AG04450 (cell line): ENCODE results near the gene SLC22A23. TPM values are rescaled to one million over a fixed set of nuclear protein-coding genes. Genes with fewer than 3 reads are reported as not detected.

Experiments
- CTCF ChIA-PET: fragments of 300-600, 350-600 bp; formaldehyde crosslinking; extraction: SDS; loops from one replicate; lab custom pipeline; 2022; ENCODE audit warnings: antibody characterized with exemption, inconsistent platforms; lab: Charles Lee
- POLR2A ChIA-PET: fragments of 350-600 bp; formaldehyde crosslinking; extraction: SDS; loops from one replicate; lab custom pipeline; 2021; ENCODE audit warnings: antibody characterized with exemption, inconsistent platforms; lab: Yijun Ruan, JAX
- DNase-seq: peaks from one replicate; pipeline ENCODE4 v3.0.0-alpha.2; 2011; ENCODE audit warnings: low read depth, low spot score
- H3K27ac ChIP-seq: one replicate; pipeline ENCODE4 v1.5.1; 2012; ENCODE audit warnings: low read depth, low read length, control low read depth
- H3K27me3 ChIP-seq: one replicate; pipeline ENCODE4 v1.6.0; 2012; ENCODE audit warnings: low read length; ENCODE audit not compliant: control insufficient read depth, insufficient read depth
- H3K4me3 ChIP-seq: 2 replicates; pipeline ENCODE4 v1.5.1; 2011; ENCODE audit warnings: mild to moderate bottlenecking, low read depth, low read length, control low read depth
- H3K9me3 ChIP-seq: 2 replicates; pipeline ENCODE4 v1.5.1; 2012; ENCODE audit warnings: low read length; ENCODE audit not compliant: control insufficient read depth, insufficient read depth
- polyA plus RNA-seq: library from polyadenylated mRNA; depleted of rRNA; stranded (reverse); fragments of >200 nt; gene quantifications from 2 replicates; pipeline ENCODE4 v1.2.3, GENCODE V29; 2011
- TF ChIP-seq, protein P1 (sequence below): IDR thresholded peaks from 2 replicates; pipeline ENCODE4 v1.5.1; 2011; ENCODE audit warnings: low read depth, low read length, control low read depth, inconsistent platforms

SLC22A23 gene
- polyA plus RNA-seq, 1 experiment = not detected

DNA sequence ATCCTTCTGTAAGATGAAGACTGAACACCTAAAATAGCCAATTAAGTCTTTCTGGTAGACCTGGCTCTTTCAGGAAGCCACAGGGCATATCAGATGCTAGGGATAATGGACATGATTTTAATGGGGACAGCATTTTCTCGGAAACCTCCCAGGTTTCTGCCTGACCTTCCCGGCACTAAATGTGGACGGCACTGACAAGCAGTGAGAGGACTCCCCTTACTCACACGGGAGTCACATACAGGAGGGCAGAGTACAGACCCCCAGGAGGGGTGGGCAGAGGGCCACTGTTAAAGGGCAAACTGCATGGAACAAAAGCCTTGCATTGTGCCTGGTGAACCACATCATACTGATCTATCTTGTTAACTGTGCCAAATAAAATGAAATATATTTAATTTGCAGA lies 178.2 kb downstream of the SLC22A23 start:
- Histone ChIP-seq H3K27ac (no peak overlapping the region), H3K4me3 (no peak overlapping the region), H3K27me3 (no peaks in the 10 kb centered on the region), H3K9me3 (no peaks in the 10 kb centered on the region)
- no peak for DNase-seq
- ChIA-PET CTCF (interaction anchor here (0.6 to 3.9 kb wide), 12 partner anchors 11 to 768 kb away, joined by 3 to 78 read pairs (median 4); no protein-coding TSS in a partner anchor), POLR2A (no interaction called here)
- TF ChIP-seq, protein P1, sequence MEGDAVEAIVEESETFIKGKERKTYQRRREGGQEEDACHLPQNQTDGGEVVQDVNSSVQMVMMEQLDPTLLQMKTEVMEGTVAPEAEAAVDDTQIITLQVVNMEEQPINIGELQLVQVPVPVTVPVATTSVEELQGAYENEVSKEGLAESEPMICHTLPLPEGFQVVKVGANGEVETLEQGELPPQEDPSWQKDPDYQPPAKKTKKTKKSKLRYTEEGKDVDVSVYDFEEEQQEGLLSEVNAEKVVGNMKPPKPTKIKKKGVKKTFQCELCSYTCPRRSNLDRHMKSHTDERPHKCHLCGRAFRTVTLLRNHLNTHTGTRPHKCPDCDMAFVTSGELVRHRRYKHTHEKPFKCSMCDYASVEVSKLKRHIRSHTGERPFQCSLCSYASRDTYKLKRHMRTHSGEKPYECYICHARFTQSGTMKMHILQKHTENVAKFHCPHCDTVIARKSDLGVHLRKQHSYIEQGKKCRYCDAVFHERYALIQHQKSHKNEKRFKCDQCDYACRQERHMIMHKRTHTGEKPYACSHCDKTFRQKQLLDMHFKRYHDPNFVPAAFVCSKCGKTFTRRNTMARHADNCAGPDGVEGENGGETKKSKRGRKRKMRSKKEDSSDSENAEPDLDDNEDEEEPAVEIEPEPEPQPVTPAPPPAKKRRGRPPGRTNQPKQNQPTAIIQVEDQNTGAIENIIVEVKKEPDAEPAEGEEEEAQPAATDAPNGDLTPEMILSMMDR = no peak

DNA sequence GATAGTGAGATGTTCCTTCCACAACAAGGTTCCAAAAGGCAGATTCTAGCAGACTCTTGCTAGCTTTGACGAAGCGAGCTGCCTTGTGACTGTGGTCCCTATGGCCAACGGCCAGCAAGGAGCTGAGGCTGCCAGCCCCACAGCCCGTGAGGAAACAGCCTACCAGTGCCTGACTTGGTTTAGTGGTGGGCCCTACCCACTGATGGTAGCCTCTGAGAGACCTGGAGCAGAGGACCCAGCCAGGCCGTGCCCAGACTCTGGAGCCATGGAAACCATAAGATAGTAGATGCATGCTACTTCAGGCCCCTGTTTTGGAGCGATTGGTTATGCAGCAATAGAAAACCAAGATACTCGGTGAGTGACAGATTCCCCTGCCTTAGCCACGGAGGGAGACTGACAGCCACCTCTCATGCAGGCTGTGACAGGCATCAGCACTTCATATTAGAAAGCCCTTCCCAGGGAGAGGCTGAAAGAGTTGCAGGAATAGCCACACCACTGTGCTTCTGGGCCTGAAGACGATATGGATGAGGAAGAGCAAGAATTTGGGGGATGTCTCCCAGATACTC lies 178.9 kb downstream of the SLC22A23 start:
- DNase-seq = no peak
- no peaks in the 10 kb centered on the region for H3K27me3 ChIP-seq
- TF ChIP-seq, protein P1 = no peak
- no peaks in the 10 kb centered on the region; the same call in 1 of the 2 replicates for H3K9me3 ChIP-seq
- no peak overlapping the region for H3K27ac ChIP-seq
- CTCF ChIA-PET = no interaction called here
- H3K4me3 ChIP-seq = no peak overlapping the region
- POLR2A ChIA-PET = no interaction called here

DNA sequence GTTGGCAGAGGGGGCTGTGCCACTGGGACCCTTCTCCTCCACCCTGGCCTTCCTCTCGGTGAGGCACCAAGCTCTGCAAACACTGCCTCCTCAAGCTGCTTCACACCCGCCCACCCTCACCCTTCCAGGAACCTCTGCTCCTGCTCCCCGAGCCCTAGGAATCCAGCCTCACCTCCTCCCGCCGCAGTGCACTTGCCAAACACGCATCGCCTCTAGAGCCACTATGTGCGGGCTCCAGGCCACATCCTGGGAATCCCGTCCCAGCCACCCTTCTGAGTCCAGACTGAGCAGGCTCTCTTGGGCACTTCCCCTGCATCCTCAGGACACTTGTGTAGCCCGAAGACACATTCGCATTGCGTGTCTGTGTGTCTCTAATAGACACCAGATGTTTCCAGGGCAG lies 179.6 kb downstream of the SLC22A23 start:
- no peak overlapping the region for H3K27ac ChIP-seq
- TF ChIP-seq, protein P1 = no peak
- POLR2A ChIA-PET = no interaction called here
- DNase-seq = no peak
- CTCF ChIA-PET = interaction anchor here (0.5 to 1.4 kb wide), 2 partner anchors 150 to 456 kb away, joined by 4 to 6 read pairs; no protein-coding TSS in a partner anchor
- H3K9me3 ChIP-seq = no peaks in the 10 kb centered on the region; the same call in 1 of the 2 replicates
- H3K27me3 ChIP-seq = no peaks in the 10 kb centered on the region
- H3K4me3 ChIP-seq = no peak overlapping the region

DNA sequence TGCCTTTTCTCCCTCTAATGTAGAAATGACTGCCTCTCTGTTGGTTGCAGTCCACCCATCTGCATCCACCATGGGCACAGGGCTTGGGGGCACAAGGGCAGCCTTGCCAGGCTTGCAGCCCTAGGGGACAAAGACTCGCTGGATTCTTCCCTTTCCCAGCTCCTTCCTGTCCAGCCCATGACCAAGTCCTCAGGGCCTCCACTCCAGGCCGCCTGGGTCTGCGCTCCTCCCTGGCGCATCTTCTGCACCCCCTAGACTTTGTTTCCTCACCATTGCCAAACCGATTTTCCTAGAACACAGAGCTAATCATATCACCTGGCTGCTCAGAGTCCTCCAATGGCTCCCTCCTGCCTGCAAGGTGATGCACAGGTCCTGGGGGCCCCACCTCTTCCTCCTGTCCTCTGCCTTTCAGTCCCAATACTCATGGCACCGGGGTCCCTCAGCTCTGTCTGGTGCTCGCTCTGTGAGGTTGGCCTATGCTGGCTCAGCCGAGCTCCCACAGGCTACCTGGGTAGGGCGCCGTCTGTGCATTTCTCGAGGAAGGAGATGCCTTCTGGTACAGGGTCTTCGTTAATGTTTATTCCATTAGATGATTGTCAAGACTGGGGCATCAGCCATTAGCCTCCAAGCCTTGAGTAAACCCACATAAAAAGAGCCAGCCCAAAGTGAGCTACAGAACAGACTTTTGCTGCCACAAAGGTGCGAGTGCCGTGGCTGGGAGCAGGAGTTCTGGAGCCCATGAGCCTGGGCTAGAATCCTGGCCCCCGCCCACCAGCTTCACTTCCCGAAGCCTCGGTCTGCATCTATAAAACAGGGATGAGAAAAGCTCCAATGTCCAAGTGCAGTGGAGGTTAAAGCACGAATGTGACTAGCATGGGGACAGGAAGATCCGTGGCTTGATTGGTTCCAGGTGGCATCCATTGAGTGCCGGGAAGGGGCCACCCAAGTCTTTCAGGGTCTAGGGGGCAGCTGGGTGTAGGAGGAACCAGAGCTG lies 180.4 kb downstream of the SLC22A23 start:
- no peak for DNase-seq
- POLR2A ChIA-PET = interaction anchor here (0.6 kb wide), 1 partner anchor 11 kb away, joined by 3 read pairs; no protein-coding TSS in a partner anchor
- CTCF ChIA-PET = interaction anchor here (1.4 kb wide), 1 partner anchor 456 kb away, joined by 6 read pairs; no protein-coding TSS in a partner anchor
- TF ChIP-seq, protein P1 = no peak
- Histone ChIP-seq H3K9me3 (no peaks in the 10 kb centered on the region; the same call in 1 of the 2 replicates), H3K27ac (no peak overlapping the region), H3K4me3 (no peak overlapping the region), H3K27me3 (no peaks in the 10 kb centered on the region)
